K562 (cell line): ENCODE data around the gene ABCD3. TPM values are rescaled to one million over a fixed set of nuclear protein-coding genes. Genes with fewer than 3 reads are reported as not detected.

Experiments used
- OTX1 ChIP-seq: fragments of 450-650 bp; formaldehyde crosslinking; IDR thresholded peaks from 2 replicates; pipeline ENCODE4 v1.4.0; 2022; ENCODE audit warnings: mild to moderate bottlenecking
- PRMT5 ChIP-seq: sonication (generic); formaldehyde crosslinking; IDR thresholded peaks from 2 replicates; pipeline ENCODE4 v1.5.0; 2020; ENCODE audit warnings: missing genetic modification reagents
- TAF9B ChIP-seq: fragments of 450-650 bp; IDR thresholded peaks from 2 replicates; pipeline ENCODE4 v1.6.1; 2018; ENCODE audit warnings: mild to moderate bottlenecking; ENCODE audit not compliant: partially characterized antibody
- YY1 ChIP-seq, 3 experiments: IDR thresholded peaks; 2 replicates each; pipeline ENCODE4 v1.6.1; 2011; ENCODE audit warnings: low read length in 2 of 3, mild to moderate bottlenecking in 2 of 3, moderate library complexity in 2 of 3, borderline replicate concordance in 1 of 3, control low read depth in 1 of 3, low read depth in 1 of 3; ENCODE audit not compliant: insufficient read depth in 3 of 3, insufficient replicate concordance in 2 of 3, control insufficient read depth in 1 of 3, insufficient read length in 1 of 3; ENCODE audit errors: extremely low read depth in 1 of 3
- ZBED1 ChIP-seq: IDR thresholded peaks from 2 replicates; pipeline ENCODE4 v1.6.1; 2014
- ZC3H8 ChIP-seq: fragments of 450-650 bp; IDR thresholded peaks from 2 replicates; pipeline ENCODE4 v1.6.1; 2017
- ZNF121 ChIP-seq: sonication (generic); formaldehyde crosslinking; conservative IDR thresholded peaks from 2 replicates; pipeline ENCODE4 v1.8.0; 2022; ENCODE audit warnings: missing genetic modification reagents
- ZNF253 ChIP-seq: fragments of 250-450 bp; sonication (Bioruptor Pico); conservative IDR thresholded peaks from 2 replicates; pipeline ENCODE4 v1.6.1; 2021; ENCODE audit warnings: mild to moderate bottlenecking
- polyA plus RNA-seq, 8 experiments: library from polyadenylated mRNA; depleted of rRNA in 4 of 8; stranded (reverse) in 5 of 8; unstranded in 3 of 8; fragments of >200 nt; fragmentation: Nextera tagmentation in 2 of 8; fragmentation: Illumina TruSeq in 1 of 8; extraction: Ambion mirVana in 2 of 8; extraction: Trizol in 1 of 8; gene quantifications; 2 replicates each; pipeline versions ENCODE4 v1.2.1 to v1.2.3, GENCODE V29; 2011 to 2014; ENCODE audit warnings: inconsistent platforms in 1 of 8, missing spikeins in 1 of 8
- total RNA-seq, 7 experiments: library from RNA; depleted of rRNA in 6 of 7; stranded (reverse); fragments of >200 nt in 6 of 7; fragmentation: Illumina TruSeq in 2 of 7; extraction: Trizol in 2 of 7; gene quantifications; 2 replicates each; pipeline versions ENCODE4 v1.2.1 to v1.2.3, GENCODE V29; 2011 to 2021; ENCODE audit warnings: low replicate concordance in 1 of 7
- TF ChIP-seq, protein P1 (sequence below): fragments of 250-450 bp; sonication (Bioruptor Pico); IDR thresholded peaks from 2 replicates; pipeline ENCODE4 v1.5.0; 2020; ENCODE audit warnings: mild to moderate bottlenecking, borderline replicate concordance
- TF ChIP-seq, protein P2 (sequence below): fragments of 250-450 bp; sonication (Bioruptor Pico); IDR thresholded peaks from 2 replicates; pipeline ENCODE4 v1.8.0; 2021; ENCODE audit warnings: moderate library complexity, mild to moderate bottlenecking, inconsistent platforms
- TF ChIP-seq, protein P3 (sequence below): fragments of 250-450 bp; sonication (Bioruptor Pico); IDR thresholded peaks from 2 replicates; pipeline ENCODE4 v1.4.0; 2020; ENCODE audit warnings: mild to moderate bottlenecking, moderate library complexity, borderline replicate concordance
- TF ChIP-seq, protein P4 (sequence below): fragments of 450-650 bp; conservative IDR thresholded peaks from 2 replicates; pipeline ENCODE4 v1.6.1; 2016; ENCODE audit warnings: missing genetic modification characterization, low read depth, mild to moderate bottlenecking, missing compliant biosample characterization, moderate library complexity
- TF ChIP-seq, protein P5 (sequence below): fragments of 450-650 bp; IDR thresholded peaks from 2 replicates; pipeline ENCODE4 v1.6.1; 2016; ENCODE audit warnings: missing biosample characterization, missing genetic modification characterization
- TF ChIP-seq, protein P6 (sequence below): conservative IDR thresholded peaks from 2 replicates; pipeline ENCODE4 v1.6.1; 2011; ENCODE audit warnings: low read depth, mild to moderate bottlenecking, low read length; ENCODE audit not compliant: control insufficient read depth
- TF ChIP-seq, protein P7 (sequence below): sonication (generic); formaldehyde crosslinking; IDR thresholded peaks from 2 replicates; pipeline ENCODE4 v1.9.0; 2022; ENCODE audit warnings: mild to moderate bottlenecking, missing genetic modification reagents

The ABCD3 gene
- total and polyA plus RNA-seq, 9 of the 15 experiments (the other 6 are each of a cell fraction or from before 2014, with no cell fraction given): 11.0 to 30.7 (median 15.5) TPM

DNA sequence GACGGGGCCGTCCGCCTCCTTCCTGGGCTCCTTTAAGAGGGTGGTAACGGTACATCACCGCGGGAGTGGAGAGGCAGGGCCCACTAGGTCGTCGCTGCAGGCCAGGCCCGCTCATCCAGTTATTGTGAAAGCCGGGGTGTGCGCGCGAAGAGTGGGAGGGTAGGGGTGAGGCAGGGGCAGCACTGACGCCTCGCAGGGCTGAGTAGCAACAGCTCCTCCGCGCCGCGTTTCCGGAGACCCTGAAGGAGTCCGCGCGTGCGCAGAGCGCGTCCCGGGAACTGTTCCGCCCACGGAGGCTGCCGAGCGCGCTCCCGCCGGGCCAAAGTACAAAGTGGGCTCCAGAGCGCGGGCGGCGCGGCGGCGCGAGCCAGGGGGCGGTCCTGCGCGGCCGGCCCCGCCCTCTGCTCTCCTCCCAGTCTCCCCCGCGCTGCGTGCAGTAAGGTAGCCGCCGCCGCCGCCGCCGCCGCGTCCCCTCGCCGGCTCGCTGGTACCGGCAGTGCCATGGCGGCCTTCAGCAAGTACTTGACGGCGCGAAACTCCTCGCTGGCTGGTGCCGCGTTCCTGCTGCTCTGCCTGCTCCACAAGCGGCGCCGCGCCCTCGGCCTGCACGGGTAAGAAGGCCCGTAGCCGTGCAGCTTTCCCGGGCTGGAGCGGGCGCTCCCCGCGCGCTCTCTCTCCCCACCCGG, at the start of gene ABCD3 (continued):
- TF ChIP-seq, protein P1, sequence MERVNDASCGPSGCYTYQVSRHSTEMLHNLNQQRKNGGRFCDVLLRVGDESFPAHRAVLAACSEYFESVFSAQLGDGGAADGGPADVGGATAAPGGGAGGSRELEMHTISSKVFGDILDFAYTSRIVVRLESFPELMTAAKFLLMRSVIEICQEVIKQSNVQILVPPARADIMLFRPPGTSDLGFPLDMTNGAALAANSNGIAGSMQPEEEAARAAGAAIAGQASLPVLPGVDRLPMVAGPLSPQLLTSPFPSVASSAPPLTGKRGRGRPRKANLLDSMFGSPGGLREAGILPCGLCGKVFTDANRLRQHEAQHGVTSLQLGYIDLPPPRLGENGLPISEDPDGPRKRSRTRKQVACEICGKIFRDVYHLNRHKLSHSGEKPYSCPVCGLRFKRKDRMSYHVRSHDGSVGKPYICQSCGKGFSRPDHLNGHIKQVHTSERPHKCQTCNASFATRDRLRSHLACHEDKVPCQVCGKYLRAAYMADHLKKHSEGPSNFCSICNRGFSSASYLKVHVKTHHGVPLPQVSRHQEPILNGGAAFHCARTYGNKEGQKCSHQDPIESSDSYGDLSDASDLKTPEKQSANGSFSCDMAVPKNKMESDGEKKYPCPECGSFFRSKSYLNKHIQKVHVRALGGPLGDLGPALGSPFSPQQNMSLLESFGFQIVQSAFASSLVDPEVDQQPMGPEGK (CRISPR knock-in tag): no peak
- TF ChIP-seq PRMT5 (CRISPR knock-in tag) (no peak), ZNF121 (CRISPR knock-in tag) (no peak), ZBED1 (0 out of 2 replicates have a peak, but pooled peaks have one; percentile 57), ZNF253 (CRISPR knock-in tag) (no peak), YY1 (IDR thresholded peaks at IDR 0.05; ENCODE audit: borderline replicate concordance in 1 of 3, control insufficient read depth in 1 of 3, extremely low read depth in 1 of 3, insufficient read depth in 3 of 3, insufficient read length in 1 of 3, insufficient replicate concordance in 2 of 3, low read depth in 1 of 3, low read length in 2 of 3) (peak in 2 of 3 experiments; percentile 62 to 77), OTX1 (CRISPR knock-in tag) (peak; percentile 44; the same call in 1 of the 2 replicates), TAF9B (peak; percentile 73), ZC3H8 (no peak)
- TF ChIP-seq, protein P2, sequence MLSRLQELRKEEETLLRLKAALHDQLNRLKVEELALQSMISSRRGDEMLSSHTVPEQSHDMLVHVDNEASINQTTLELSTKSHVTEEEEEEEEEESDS: no peak
- TF ChIP-seq, protein P3, sequence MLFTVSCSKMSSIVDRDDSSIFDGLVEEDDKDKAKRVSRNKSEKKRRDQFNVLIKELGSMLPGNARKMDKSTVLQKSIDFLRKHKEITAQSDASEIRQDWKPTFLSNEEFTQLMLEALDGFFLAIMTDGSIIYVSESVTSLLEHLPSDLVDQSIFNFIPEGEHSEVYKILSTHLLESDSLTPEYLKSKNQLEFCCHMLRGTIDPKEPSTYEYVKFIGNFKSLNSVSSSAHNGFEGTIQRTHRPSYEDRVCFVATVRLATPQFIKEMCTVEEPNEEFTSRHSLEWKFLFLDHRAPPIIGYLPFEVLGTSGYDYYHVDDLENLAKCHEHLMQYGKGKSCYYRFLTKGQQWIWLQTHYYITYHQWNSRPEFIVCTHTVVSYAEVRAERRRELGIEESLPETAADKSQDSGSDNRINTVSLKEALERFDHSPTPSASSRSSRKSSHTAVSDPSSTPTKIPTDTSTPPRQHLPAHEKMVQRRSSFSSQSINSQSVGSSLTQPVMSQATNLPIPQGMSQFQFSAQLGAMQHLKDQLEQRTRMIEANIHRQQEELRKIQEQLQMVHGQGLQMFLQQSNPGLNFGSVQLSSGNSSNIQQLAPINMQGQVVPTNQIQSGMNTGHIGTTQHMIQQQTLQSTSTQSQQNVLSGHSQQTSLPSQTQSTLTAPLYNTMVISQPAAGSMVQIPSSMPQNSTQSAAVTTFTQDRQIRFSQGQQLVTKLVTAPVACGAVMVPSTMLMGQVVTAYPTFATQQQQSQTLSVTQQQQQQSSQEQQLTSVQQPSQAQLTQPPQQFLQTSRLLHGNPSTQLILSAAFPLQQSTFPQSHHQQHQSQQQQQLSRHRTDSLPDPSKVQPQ (CRISPR knock-in tag): no peak
- TF ChIP-seq, protein P4, sequence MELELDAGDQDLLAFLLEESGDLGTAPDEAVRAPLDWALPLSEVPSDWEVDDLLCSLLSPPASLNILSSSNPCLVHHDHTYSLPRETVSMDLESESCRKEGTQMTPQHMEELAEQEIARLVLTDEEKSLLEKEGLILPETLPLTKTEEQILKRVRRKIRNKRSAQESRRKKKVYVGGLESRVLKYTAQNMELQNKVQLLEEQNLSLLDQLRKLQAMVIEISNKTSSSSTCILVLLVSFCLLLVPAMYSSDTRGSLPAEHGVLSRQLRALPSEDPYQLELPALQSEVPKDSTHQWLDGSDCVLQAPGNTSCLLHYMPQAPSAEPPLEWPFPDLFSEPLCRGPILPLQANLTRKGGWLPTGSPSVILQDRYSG (tag): no peak
- TF ChIP-seq, protein P5, sequence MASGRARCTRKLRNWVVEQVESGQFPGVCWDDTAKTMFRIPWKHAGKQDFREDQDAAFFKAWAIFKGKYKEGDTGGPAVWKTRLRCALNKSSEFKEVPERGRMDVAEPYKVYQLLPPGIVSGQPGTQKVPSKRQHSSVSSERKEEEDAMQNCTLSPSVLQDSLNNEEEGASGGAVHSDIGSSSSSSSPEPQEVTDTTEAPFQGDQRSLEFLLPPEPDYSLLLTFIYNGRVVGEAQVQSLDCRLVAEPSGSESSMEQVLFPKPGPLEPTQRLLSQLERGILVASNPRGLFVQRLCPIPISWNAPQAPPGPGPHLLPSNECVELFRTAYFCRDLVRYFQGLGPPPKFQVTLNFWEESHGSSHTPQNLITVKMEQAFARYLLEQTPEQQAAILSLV (tag): no peak
- TF ChIP-seq, protein P6, sequence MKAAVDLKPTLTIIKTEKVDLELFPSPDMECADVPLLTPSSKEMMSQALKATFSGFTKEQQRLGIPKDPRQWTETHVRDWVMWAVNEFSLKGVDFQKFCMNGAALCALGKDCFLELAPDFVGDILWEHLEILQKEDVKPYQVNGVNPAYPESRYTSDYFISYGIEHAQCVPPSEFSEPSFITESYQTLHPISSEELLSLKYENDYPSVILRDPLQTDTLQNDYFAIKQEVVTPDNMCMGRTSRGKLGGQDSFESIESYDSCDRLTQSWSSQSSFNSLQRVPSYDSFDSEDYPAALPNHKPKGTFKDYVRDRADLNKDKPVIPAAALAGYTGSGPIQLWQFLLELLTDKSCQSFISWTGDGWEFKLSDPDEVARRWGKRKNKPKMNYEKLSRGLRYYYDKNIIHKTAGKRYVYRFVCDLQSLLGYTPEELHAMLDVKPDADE: no peak
- TF ChIP-seq, protein P7, sequence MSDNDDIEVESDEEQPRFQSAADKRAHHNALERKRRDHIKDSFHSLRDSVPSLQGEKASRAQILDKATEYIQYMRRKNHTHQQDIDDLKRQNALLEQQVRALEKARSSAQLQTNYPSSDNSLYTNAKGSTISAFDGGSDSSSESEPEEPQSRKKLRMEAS (CRISPR knock-in tag): peak; percentile 72
